MCF 10A (cell line): ENCODE data around the gene KATNBL1. TPM values are rescaled to one million over a fixed set of nuclear protein-coding genes. Genes with fewer than 3 reads are reported as not detected.

Experiments used
- BruUV-seq: library from RNA; stranded (reverse); fragments of 400-500 nt; replicated peaks from 2 replicates; lab custom pipeline; 2021; lab: Mats Ljungman, UMichigan
- CTCF ChIA-PET: fragments of 300-600 bp; sonication (Branson Sonifier 250); formaldehyde crosslinking; extraction: SDS; loops from one replicate; lab custom pipeline; 2021; ENCODE audit warnings: antibody characterized with exemption, inconsistent platforms; lab: Yijun Ruan, JAX
- POLR2A ChIA-PET: fragments of 300-600, 350-650 bp; sonication (Branson Sonifier 250); formaldehyde crosslinking; extraction: SDS; loops from one replicate; lab custom pipeline; 2020; ENCODE audit warnings: antibody characterized with exemption, inconsistent platforms; lab: Yijun Ruan, JAX
- DNase-seq: peaks from one replicate; pipeline ENCODE4 v3.0.0-alpha.2; 2018; ENCODE audit not compliant: unreplicated experiment
- H3K27ac Mint-ChIP-seq: one replicate; pipeline ENCODE4 v1.8.0; 2022; ENCODE audit warnings: mild to moderate bottlenecking, low read depth, mixed read lengths; ENCODE audit not compliant: unreplicated experiment
- H3K27me3 Mint-ChIP-seq: one replicate; pipeline ENCODE4 v1.8.0; 2022; ENCODE audit warnings: mixed read lengths; ENCODE audit not compliant: insufficient read depth, unreplicated experiment
- H3K36me3 Mint-ChIP-seq: one replicate; pipeline ENCODE4 v1.8.0; 2022; ENCODE audit warnings: mild to moderate bottlenecking, moderate library complexity, mixed read lengths; ENCODE audit not compliant: insufficient read depth, unreplicated experiment
- H3K4me1 Mint-ChIP-seq: one replicate; pipeline ENCODE4 v1.8.0; 2022; ENCODE audit warnings: mixed read lengths; ENCODE audit not compliant: insufficient read depth, unreplicated experiment
- H3K4me3 Mint-ChIP-seq: one replicate; pipeline ENCODE4 v1.8.0; 2022; ENCODE audit warnings: mild to moderate bottlenecking, moderate library complexity, mixed read lengths; ENCODE audit not compliant: unreplicated experiment
- H3K9me3 Mint-ChIP-seq: one replicate; pipeline ENCODE4 v1.8.0; 2022; ENCODE audit warnings: mixed read lengths; ENCODE audit not compliant: unreplicated experiment
- intact Hi-C: fragments of 100-400 bp; cut with micrococcal nuclease; formaldehyde crosslinking; loops from 2 replicates; pipeline ENCODE4 v1.14.1; 2022
- total RNA-seq: library from RNA; stranded (reverse); gene quantifications from 2 replicates; pipeline ENCODE4 v1.2.3, GENCODE V29; 2022
- TF ChIP-seq, protein P1 (sequence below): fragments of 200-600 bp; IDR thresholded peaks from one replicate; pipeline ENCODE4 v1.8.0; 2022; ENCODE audit warnings: antibody characterized with exemption, mild to moderate bottlenecking; ENCODE audit not compliant: unreplicated experiment

The KATNBL1 gene
- total RNA-seq, 1 experiment from 2014 or later, result 38.2 TPM

GRCh38 chr15:34217587-34218225 lies 7.8 kb upstream of the KATNBL1 start:
- H3K4me1 Mint-ChIP-seq, result peaks cover 7% of the 10 kb centered on the region
- H3K27me3 Mint-ChIP-seq, result no peaks in the 10 kb centered on the region
- no peaks in the 10 kb centered on the region for H3K9me3 Mint-ChIP-seq
- DNase-seq, result peak; percentile 44
- ChIA-PET POLR2A (interaction anchor here (0.9 to 1.9 kb wide), 4 partner anchors 8 to 149 kb away, joined by 4 to 10 read pairs (median 7); partner anchors contain the start of genes EMC7, KATNBL1, LPCAT4 and PGBD4), CTCF (interaction anchor here (1.1 kb wide), 1 partner anchor 9 kb away, joined by 3 read pairs; no protein-coding TSS in a partner anchor)
- H3K36me3 Mint-ChIP-seq, result no peaks in the 10 kb centered on the region
- H3K27ac Mint-ChIP-seq, result no peak overlapping the region
- intact Hi-C loops, result no loop called here
- no peak overlapping the region for H3K4me3 Mint-ChIP-seq
- BruUV-seq, result no TSS peak
- TF ChIP-seq, protein P1, sequence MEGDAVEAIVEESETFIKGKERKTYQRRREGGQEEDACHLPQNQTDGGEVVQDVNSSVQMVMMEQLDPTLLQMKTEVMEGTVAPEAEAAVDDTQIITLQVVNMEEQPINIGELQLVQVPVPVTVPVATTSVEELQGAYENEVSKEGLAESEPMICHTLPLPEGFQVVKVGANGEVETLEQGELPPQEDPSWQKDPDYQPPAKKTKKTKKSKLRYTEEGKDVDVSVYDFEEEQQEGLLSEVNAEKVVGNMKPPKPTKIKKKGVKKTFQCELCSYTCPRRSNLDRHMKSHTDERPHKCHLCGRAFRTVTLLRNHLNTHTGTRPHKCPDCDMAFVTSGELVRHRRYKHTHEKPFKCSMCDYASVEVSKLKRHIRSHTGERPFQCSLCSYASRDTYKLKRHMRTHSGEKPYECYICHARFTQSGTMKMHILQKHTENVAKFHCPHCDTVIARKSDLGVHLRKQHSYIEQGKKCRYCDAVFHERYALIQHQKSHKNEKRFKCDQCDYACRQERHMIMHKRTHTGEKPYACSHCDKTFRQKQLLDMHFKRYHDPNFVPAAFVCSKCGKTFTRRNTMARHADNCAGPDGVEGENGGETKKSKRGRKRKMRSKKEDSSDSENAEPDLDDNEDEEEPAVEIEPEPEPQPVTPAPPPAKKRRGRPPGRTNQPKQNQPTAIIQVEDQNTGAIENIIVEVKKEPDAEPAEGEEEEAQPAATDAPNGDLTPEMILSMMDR, result no peak

GRCh38 chr15:34216527-34217270 lies 6.8 kb upstream of the KATNBL1 start:
- no peak for DNase-seq
- CTCF ChIA-PET, result interaction anchor here (0.6 to 1.4 kb wide), 4 partner anchors 8 to 151 kb away, joined by 3 to 4 read pairs (median 3); partner anchors contain the start of gene EMC4
- Mint-ChIP-seq H3K27ac (no peak overlapping the region), H3K4me1 (peaks cover 7% of the 10 kb centered on the region), H3K9me3 (no peaks in the 10 kb centered on the region), H3K4me3 (no peak overlapping the region), H3K36me3 (no peaks in the 10 kb centered on the region), H3K27me3 (no peaks in the 10 kb centered on the region)
- no TSS peak for BruUV-seq
- TF ChIP-seq, protein P1, result no peak
- POLR2A ChIA-PET, result interaction anchor here (1.3 to 1.9 kb wide), 3 partner anchors 8 to 150 kb away, joined by 3 to 7 read pairs (median 4); partner anchors contain the start of genes EMC4, LPCAT4 and SLC12A6
- intact Hi-C loops, result no loop called here

- intact Hi-C loops, result loop anchor here (5.0 kb wide), 1 partner anchor 477 kb away; no protein-coding TSS in a partner anchor
- Mint-ChIP-seq H3K9me3 (no peaks in the 10 kb centered on the region), H3K27ac (no peak overlapping the region), H3K4me1 (peaks cover 7% of the 10 kb centered on the region), H3K36me3 (no peaks in the 10 kb centered on the region), H3K27me3 (no peaks in the 10 kb centered on the region), H3K4me3 (no peak overlapping the region)
- POLR2A ChIA-PET, result no interaction called here
- BruUV-seq, result no TSS peak
- CTCF ChIA-PET, result interaction anchor here (0.7 kb wide), 1 partner anchor 149 kb away, joined by 3 read pairs; no protein-coding TSS in a partner anchor
- TF ChIP-seq, protein P1, result no peak
- no peak for DNase-seq
Measured at GRCh38 chr15:34214135-34214534, 4.2 kb upstream of the KATNBL1 start.

DNA sequence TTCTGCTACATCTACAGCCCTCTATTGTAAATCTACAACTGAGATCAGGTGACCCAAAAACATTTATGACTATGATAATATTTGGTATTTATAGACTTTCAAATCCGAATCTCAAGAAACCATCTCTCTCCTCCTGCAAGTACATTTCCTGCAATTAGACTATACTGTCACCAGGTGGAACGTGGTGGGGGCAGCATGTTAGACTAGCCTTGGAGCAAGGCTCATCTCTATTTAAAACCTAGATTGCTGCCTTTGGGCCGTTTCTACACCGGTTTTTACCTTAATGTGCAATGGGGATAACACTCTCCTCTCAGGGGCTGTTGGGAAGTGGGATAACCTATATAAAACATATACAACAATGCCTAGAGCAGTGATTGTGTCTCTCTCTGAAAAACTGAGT lies 3.8 kb upstream of the KATNBL1 start:
- no peaks in the 10 kb centered on the region for H3K36me3 Mint-ChIP-seq
- no peak overlapping the region for H3K4me3 Mint-ChIP-seq
- peaks cover 7% of the 10 kb centered on the region for H3K4me1 Mint-ChIP-seq
- DNase-seq, result no peak
- ChIA-PET CTCF (interaction anchor here (1.2 kb wide), 1 partner anchor 104 kb away, joined by 10 read pairs; no protein-coding TSS in a partner anchor), POLR2A (no interaction called here)
- H3K27me3 Mint-ChIP-seq, result no peaks in the 10 kb centered on the region
- intact Hi-C loops, result loop anchor here (5.0 kb wide), 1 partner anchor 476 kb away; no protein-coding TSS in a partner anchor
- no peak overlapping the region for H3K27ac Mint-ChIP-seq
- no TSS peak for BruUV-seq
- H3K9me3 Mint-ChIP-seq, result no peaks in the 10 kb centered on the region
- TF ChIP-seq, protein P1, result no peak
